CD4-positive, CD25-positive, alpha-beta regulatory T cell (primary cell): ENCODE results near the gene TMC2. TPM values are rescaled to one million over a fixed set of nuclear protein-coding genes. Genes with fewer than 3 reads are reported as not detected.
A peak's percentile ranks its signal among the peaks of the same experiment; 100 is the strongest.
"Not testable (repeated sequence)": the region's sequence is repeated elsewhere in the genome, so short reads cannot be mapped to it uniquely, and the experiment has no call there.

Experiments
- ATAC-seq, 2 donors: fragments of 150-1000 bp; cut with Tn5 transposase; one replicate each; pipeline ENCODE4 v1.10.0; 2021; ENCODE audit warnings: low read depth in 2 of 2, moderate number of reproducible peaks in 2 of 2, moderate library complexity in 1 of 2
- DNase-seq, 3 donors: peaks; one replicate each; pipeline versions ENCODE4 v3.0.0 to v3.0.0-alpha.2; 2012 to 2022; ENCODE audit warnings: mixed read lengths in 1 of 3
- H3K27ac ChIP-seq: one replicate; pipeline ENCODE4 v1.7.0; 2013; ENCODE audit warnings: mild to moderate bottlenecking, low read length; ENCODE audit not compliant: insufficient read depth, poor library complexity, severe bottlenecking
- H3K27me3 ChIP-seq: one replicate; pipeline ENCODE4 v1.7.0; 2013; ENCODE audit warnings: low read length; ENCODE audit not compliant: control insufficient read depth, insufficient read depth
- H3K36me3 ChIP-seq: one replicate; pipeline ENCODE4 v1.7.0; 2013; ENCODE audit warnings: mild to moderate bottlenecking, low read length, moderate library complexity; ENCODE audit not compliant: control insufficient read depth, insufficient read depth
- H3K4me1 ChIP-seq: 2 replicates; pipeline ENCODE4 v1.7.0; 2013; ENCODE audit warnings: mild to moderate bottlenecking, low read length; ENCODE audit not compliant: insufficient read depth, control insufficient read depth, poor library complexity, severe bottlenecking
- H3K4me3 ChIP-seq: one replicate; pipeline ENCODE4 v1.7.0; 2013; ENCODE audit warnings: low read depth, mild to moderate bottlenecking, low read length, moderate library complexity
- H3K9me3 ChIP-seq, 2 experiments: 1 replicate in 1 of 2; 2 replicates in 1 of 2; pipeline ENCODE4 v1.7.0; 2013; ENCODE audit warnings: low read length in 2 of 2, mild to moderate bottlenecking in 1 of 2, moderate library complexity in 1 of 2; ENCODE audit not compliant: control insufficient read depth in 2 of 2
- H3K27ac Mint-ChIP-seq, 3 donors: one replicate each; pipeline ENCODE4 v1.8.0; 2020 to 2022; ENCODE audit warnings: mild to moderate bottlenecking in 3 of 3, mixed read lengths in 3 of 3, moderate library complexity in 2 of 3
- H3K27me3 Mint-ChIP-seq: one replicate; pipeline ENCODE4 v1.8.0; 2022; ENCODE audit warnings: mild to moderate bottlenecking, mixed read lengths
- H3K36me3 Mint-ChIP-seq: one replicate; pipeline ENCODE4 v1.8.0; 2020; ENCODE audit warnings: mixed read lengths
- H3K4me1 Mint-ChIP-seq, 4 donors: one replicate each; pipeline ENCODE4 v1.8.0; 2020 to 2022; ENCODE audit warnings: mixed read lengths in 4 of 4, mild to moderate bottlenecking in 1 of 4
- H3K4me3 Mint-ChIP-seq, 4 donors: one replicate each; pipeline ENCODE4 v1.8.0; 2020 to 2022; ENCODE audit warnings: mild to moderate bottlenecking in 4 of 4, mixed read lengths in 4 of 4, moderate library complexity in 3 of 4
- H3K9me3 Mint-ChIP-seq, 7 donors: one replicate each; pipeline ENCODE4 v1.8.0; 2020 to 2022; ENCODE audit warnings: mixed read lengths in 7 of 7, mild to moderate bottlenecking in 3 of 7, moderate library complexity in 2 of 7
- polyA plus RNA-seq, 4 donors: library from polyadenylated mRNA; unstranded; fragments of 300-500 nt; fragmentation: Illumina TruSeq; gene quantifications; one replicate each; pipeline ENCODE4 v1.2.3, GENCODE V29; 2021
- total RNA-seq: library from RNA; stranded (reverse); gene quantifications from one replicate; pipeline ENCODE4 v1.2.3, GENCODE V29; 2022

The TMC2 gene
- total RNA-seq (not detected), polyA plus RNA-seq (not detected)

GRCh38 chr20:2536560-2536986 is at the start of gene TMC2:
Gene TMC2, plus strand, starts transcription at chr20:2536573. Its CDS starts 49 bp downstream, at chr20:2536622.
- ATAC-seq (no peak), DNase-seq (no peak)
- no peaks in the 10 kb centered on the region for H3K36me3 ChIP-seq
- no peak within 1 kb of the TSS for H3K4me3 Mint-ChIP-seq
- H3K27ac Mint-ChIP-seq = no peak within 1 kb of the TSS
- no peak within 1 kb of the TSS for H3K4me3 ChIP-seq
- H3K9me3 Mint-ChIP-seq = peaks cover 0 to under 1% (median 0%) of the 10 kb centered on the region in 7 donors
- no peaks in the 10 kb centered on the region for H3K36me3 Mint-ChIP-seq
- H3K27me3 Mint-ChIP-seq = peaks cover 20% of the 10 kb centered on the region
- no peaks in the 10 kb centered on the region for H3K4me1 Mint-ChIP-seq
- no peaks in the 10 kb centered on the region for H3K27me3 ChIP-seq
- H3K4me1 ChIP-seq = no peaks in the 10 kb centered on the region
- no peaks in the 10 kb centered on the region for H3K9me3 ChIP-seq
- no peak within 1 kb of the TSS for H3K27ac ChIP-seq

DNA sequence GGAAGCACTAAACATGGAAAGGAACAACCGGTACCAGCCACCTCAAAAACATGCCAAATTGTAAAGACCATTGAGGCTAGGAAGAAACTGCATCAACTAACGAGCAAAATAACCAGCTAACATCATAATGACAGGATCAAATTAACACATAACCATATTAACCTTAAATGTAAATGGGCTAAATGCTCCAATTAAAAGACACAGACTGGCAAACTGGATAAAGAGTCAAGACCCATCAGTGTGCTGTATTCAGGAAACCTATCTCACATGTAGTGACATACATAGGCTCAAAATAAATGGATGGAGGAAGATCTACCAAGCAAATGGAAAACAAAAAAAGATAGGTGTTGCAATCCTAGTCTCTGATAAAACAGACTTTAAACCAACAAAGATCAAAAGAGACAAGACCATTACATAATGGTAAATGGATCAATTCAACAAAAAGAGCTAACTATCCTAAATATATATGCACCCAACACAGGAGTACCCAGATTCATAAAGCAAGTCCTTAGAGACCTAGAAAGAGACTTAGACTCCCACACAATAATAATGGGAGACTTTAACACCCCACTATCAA is 33.5 kb upstream of the TMC2 start:
- H3K27me3 Mint-ChIP-seq, H3K9me3 ChIP-seq, H3K4me3 Mint-ChIP-seq, H3K27ac Mint-ChIP-seq, H3K9me3 Mint-ChIP-seq, H3K4me1 ChIP-seq, H3K4me3 ChIP-seq, DNase-seq, H3K27me3 ChIP-seq, H3K27ac ChIP-seq, ATAC-seq: not testable (repeated sequence)
- peaks cover 18% of the 10 kb centered on the region for H3K36me3 ChIP-seq
- Mint-ChIP-seq H3K4me1 (peaks cover 0 to 23% (median 16%) of the 10 kb centered on the region in 4 donors), H3K36me3 (peaks cover 21% of the 10 kb centered on the region)

GRCh38 chr20:2504803-2505202 is 31.6 kb upstream of the TMC2 start:
- Mint-ChIP-seq H3K4me3 (peak overlapping the region in 1 of 4 donors; percentile 22), H3K36me3 (peaks cover 13% of the 10 kb centered on the region), H3K4me1 (peaks cover 0 to 36% (median 21%) of the 10 kb centered on the region in 4 donors)
- not testable (repeated sequence) for H3K27ac Mint-ChIP-seq, H3K27me3 ChIP-seq, H3K9me3 ChIP-seq, ATAC-seq, H3K4me3 ChIP-seq, H3K27ac ChIP-seq, H3K9me3 Mint-ChIP-seq, H3K27me3 Mint-ChIP-seq, H3K36me3 ChIP-seq, DNase-seq
- peaks cover 16% of the 10 kb centered on the region for H3K4me1 ChIP-seq

- Mint-ChIP-seq H3K27me3 (peaks cover 15% of the 10 kb centered on the region), H3K4me1 (peaks cover 0 to 36% (median 20%) of the 10 kb centered on the region in 4 donors)
- H3K27me3 ChIP-seq, H3K36me3 ChIP-seq, DNase-seq, H3K9me3 Mint-ChIP-seq, H3K9me3 ChIP-seq, H3K27ac ChIP-seq, H3K4me3 ChIP-seq, H3K4me3 Mint-ChIP-seq, H3K36me3 Mint-ChIP-seq, H3K27ac Mint-ChIP-seq, ATAC-seq: not testable (repeated sequence)
- peaks cover 16% of the 10 kb centered on the region for H3K4me1 ChIP-seq
Observed at GRCh38 chr20:2506426-2506825, 29.9 kb upstream of the TMC2 start.

GRCh38 chr20:2507464-2507863 is 28.9 kb upstream of the TMC2 start:
- no peaks in the 10 kb centered on the region for H3K36me3 ChIP-seq
- Mint-ChIP-seq H3K27me3 (peaks cover 23% of the 10 kb centered on the region), H3K4me1 (peaks cover 0 to 36% (median 17%) of the 10 kb centered on the region in 4 donors), H3K4me3 (peak overlapping the region; percentile 93 to 100 (median 100)), H3K9me3 (no peaks in the 10 kb centered on the region), H3K36me3 (peaks cover 5% of the 10 kb centered on the region), H3K27ac (peak overlapping the region in 1 of 3 donors; percentile 97)
- DNase-seq = no peak
- peaks cover 12% of the 10 kb centered on the region for H3K27me3 ChIP-seq
- no peak overlapping the region for H3K4me3 ChIP-seq
- ATAC-seq = no peak
- H3K9me3 ChIP-seq = no peaks in the 10 kb centered on the region
- H3K4me1 ChIP-seq = peaks cover 16% of the 10 kb centered on the region
- no peak overlapping the region for H3K27ac ChIP-seq

- Histone ChIP-seq H3K27me3 (peaks cover 13% of the 10 kb centered on the region), H3K4me1 (peaks cover 16% of the 10 kb centered on the region), H3K27ac (no peak overlapping the region), H3K36me3 (no peaks in the 10 kb centered on the region), H3K4me3 (peak overlapping the region; percentile 96), H3K9me3 (no peaks in the 10 kb centered on the region)
- no peaks in the 10 kb centered on the region for H3K9me3 Mint-ChIP-seq
- peak overlapping the region; percentile 93 to 100 (median 100) for H3K4me3 Mint-ChIP-seq
- peaks cover 26% of the 10 kb centered on the region for H3K27me3 Mint-ChIP-seq
- DNase-seq (no peak), ATAC-seq (no peak)
- peak overlapping the region; percentile 96 to 99 (median 97) for H3K27ac Mint-ChIP-seq
- peaks cover 0 to 35% (median 15%) of the 10 kb centered on the region in 4 donors for H3K4me1 Mint-ChIP-seq
- H3K36me3 Mint-ChIP-seq = peaks cover 5% of the 10 kb centered on the region
Observed at GRCh38 chr20:2507875-2508630, 28.3 kb upstream of the TMC2 start.

- Mint-ChIP-seq H3K4me1 (peaks cover 0 to 33% (median 14%) of the 10 kb centered on the region in 4 donors), H3K27me3 (peaks cover 32% of the 10 kb centered on the region), H3K4me3 (peak within 1 kb of the TSS; percentile 93 to 100 (median 100)), H3K9me3 (no peaks in the 10 kb centered on the region), H3K36me3 (peaks cover 5% of the 10 kb centered on the region), H3K27ac (peak within 1 kb of the TSS; percentile 96 to 99 (median 97))
- ATAC-seq = peak; percentile 94
- H3K4me1 ChIP-seq = peaks cover 16% of the 10 kb centered on the region
- peak; percentile 72 to 92 (median 84) for DNase-seq
- peak within 1 kb of the TSS; percentile 96 for H3K4me3 ChIP-seq
- H3K27ac ChIP-seq = peak within 1 kb of the TSS; percentile 66
- H3K9me3 ChIP-seq = no peaks in the 10 kb centered on the region
- peaks cover 16% of the 10 kb centered on the region for H3K27me3 ChIP-seq
- H3K36me3 ChIP-seq = no peaks in the 10 kb centered on the region
Observed at GRCh38 chr20:2508631-2509467, 27.5 kb upstream of the TMC2 start, which contains the start of gene ZNF343. Gene ZNF343, minus strand, starts transcription at chr20:2508915. Its CDS starts 15,020 bp downstream, at chr20:2493895.
